GM21528 (cell line): ENCODE measurements around the gene MIEN1.
"Not testable (repeated sequence)": the region's sequence is repeated elsewhere in the genome, so short reads cannot be mapped to it uniquely, and the experiment has no call there.

Experiments used
- ATAC-seq: cut with Tn5 transposase; IDR thresholded peaks from one replicate; pipeline ENCODE4 v1.9.1; 2021; ENCODE audit warnings: mild to moderate bottlenecking, moderate library complexity; ENCODE audit not compliant: unreplicated experiment, low FRiP score

The MIEN1 gene

GRCh38 chr17:39701012-39701783 lies 29.1 kb downstream of the MIEN1 start:
- ATAC-seq: no peak

- no peak for ATAC-seq
Observed at GRCh38 chr17:39700148-39700987, 30.0 kb downstream of the MIEN1 start.

GRCh38 chr17:39699818-39700147 lies 30.5 kb downstream of the MIEN1 start, which contains the start of gene ERBB2:
Gene ERBB2 (plus strand): TSS chr17:39700064. CDS start chr17:39700239, 175 bp downstream.
- no peak for ATAC-seq

- not testable (repeated sequence) for ATAC-seq
Observed at GRCh38 chr17:39699157-39699817, 31.0 kb downstream of the MIEN1 start.

- no peak for ATAC-seq
Observed at GRCh38 chr17:39697961-39698360, 32.4 kb downstream of the MIEN1 start.

- ATAC-seq: no peak
Observed at GRCh38 chr17:39696731-39697130, 33.6 kb downstream of the MIEN1 start.

GRCh38 chr17:39695089-39695474 lies 35.2 kb downstream of the MIEN1 start:
- no peak for ATAC-seq

GRCh38 chr17:39694593-39694992 lies 35.7 kb downstream of the MIEN1 start:
- ATAC-seq: no peak

GRCh38 chr17:39688945-39689344 lies 41.4 kb downstream of the MIEN1 start:
- ATAC-seq: no peak

- ATAC-seq: no peak
Observed at GRCh38 chr17:39688475-39688835, 41.9 kb downstream of the MIEN1 start.

- ATAC-seq: peak; percentile 73
Observed at GRCh38 chr17:39687546-39688474, 42.5 kb downstream of the MIEN1 start, which contains the start of gene PGAP3. Gene PGAP3 (minus strand): TSS chr17:39688057. CDS start chr17:39688014, 43 bp downstream.

- no peak for ATAC-seq
Observed at GRCh38 chr17:39687101-39687545, 43.2 kb downstream of the MIEN1 start.

- no peak for ATAC-seq
Observed at GRCh38 chr17:39684369-39685192, 45.8 kb downstream of the MIEN1 start.

- ATAC-seq: no peak
Observed at GRCh38 chr17:39683295-39683939, 46.9 kb downstream of the MIEN1 start.

- no peak for ATAC-seq
Observed at GRCh38 chr17:39679521-39680192, 50.7 kb downstream of the MIEN1 start.
